Measurements from ENCODE around the gene NUP54. TPM values are rescaled to one million over a fixed set of nuclear protein-coding genes. Genes with fewer than 3 reads are reported as not detected.

The NUP54 gene
- total RNA-seq, 6 experiments from 2014 or later, result 13.3 to 18.9 (median 14.4) TPM

- TF ChIP-seq CTCF (IDR thresholded peaks at IDR 0.05), result no peak
- no peak for TF ChIP-seq POLR2A (IDR thresholded peaks at IDR 0.05)
- Histone ChIP-seq H3K27ac (no peak within 1 kb of the TSS), H3K36me3 (no peaks in the 10 kb centered on the region), H3K4me3 (no peak within 1 kb of the TSS), H3K9me3 (no peaks in the 10 kb centered on the region), H3K4me1 (no peaks in the 10 kb centered on the region), H3K27me3 (no peaks in the 10 kb centered on the region)
- intact Hi-C loops (cut with DNase I), result no loop called here
- DNase-seq, result no peak
- 50% methylated on average over 1 of the region's 1 CpG for WGBS (ENCODE audit: insufficient coverage, low coverage, low lambda C conversion rate, missing lambda C conversion rate)
- ATAC-seq, result no peak
Observed at GRCh38 chr4:76074468-76074867, 73.7 kb downstream of the NUP54 start, which contains the start of gene ART3. Gene ART3, plus strand, starts transcription at chr4:76074709. Its CDS starts 1,181 bp downstream, at chr4:76075890.

GRCh38 chr4:76072760-76073159 lies 75.4 kb downstream of the NUP54 start:
- no peaks in the 10 kb centered on the region for H3K27me3 ChIP-seq
- ATAC-seq (no peak), DNase-seq (no peak)
- no peaks in the 10 kb centered on the region for H3K36me3 ChIP-seq
- no peak overlapping the region for H3K27ac ChIP-seq
- intact Hi-C loops (cut with DNase I), result no loop called here
- H3K4me3 ChIP-seq, result no peak overlapping the region
- H3K4me1 ChIP-seq, result no peaks in the 10 kb centered on the region
- H3K9me3 ChIP-seq, result no peaks in the 10 kb centered on the region
- TF ChIP-seq CTCF (IDR thresholded peaks at IDR 0.05) (no peak), POLR2A (IDR thresholded peaks at IDR 0.05) (no peak)
- 71% methylated on average over 4 of the region's 4 CpGs for WGBS (ENCODE audit: insufficient coverage, low coverage, low lambda C conversion rate, missing lambda C conversion rate)

GRCh38 chr4:76067652-76068286 lies 80.4 kb downstream of the NUP54 start:
- Histone ChIP-seq H3K36me3 (no peaks in the 10 kb centered on the region), H3K27ac (no peak overlapping the region), H3K4me3 (no peak overlapping the region), H3K27me3 (no peaks in the 10 kb centered on the region), H3K4me1 (no peaks in the 10 kb centered on the region), H3K9me3 (no peaks in the 10 kb centered on the region)
- ATAC-seq, result peak; percentile 96 to 98 (median 97)
- intact Hi-C loops (cut with DNase I), result loop anchor here (5.0 to 10.0 kb wide), 2 partner anchors 65 to 73 kb away; partner anchors contain the start of gene SDAD1 (in 1 of the 2)
- peak; percentile 81 to 94 (median 90) for TF ChIP-seq CTCF (IDR thresholded peaks at IDR 0.05)
- no peak for TF ChIP-seq POLR2A (IDR thresholded peaks at IDR 0.05)
- WGBS (ENCODE audit: insufficient coverage, low coverage, low lambda C conversion rate, missing lambda C conversion rate), result 0% methylated on average over 2 of the region's 2 CpGs
- peak in 2 of 3 donors; percentile 51 to 71 for DNase-seq

GRCh38 chr4:76066546-76066945 lies 81.7 kb downstream of the NUP54 start:
- H3K27me3 ChIP-seq, result no peaks in the 10 kb centered on the region
- intact Hi-C loops (cut with DNase I), result loop anchor here (5.0 to 10.0 kb wide), 2 partner anchors 64 to 72 kb away; partner anchors contain the start of gene SDAD1 (in 1 of the 2)
- no peaks in the 10 kb centered on the region for H3K9me3 ChIP-seq
- no peak for DNase-seq
- no peak overlapping the region for H3K4me3 ChIP-seq
- H3K4me1 ChIP-seq, result no peaks in the 10 kb centered on the region
- H3K36me3 ChIP-seq, result no peaks in the 10 kb centered on the region
- no peak for TF ChIP-seq POLR2A (IDR thresholded peaks at IDR 0.05)
- no peak for TF ChIP-seq CTCF (IDR thresholded peaks at IDR 0.05)
- no peak overlapping the region for H3K27ac ChIP-seq
- peak in 1 of 4 donors; percentile 38 for ATAC-seq
- WGBS (ENCODE audit: insufficient coverage, low coverage, low lambda C conversion rate, missing lambda C conversion rate), result no CpG with 5 or more reads among the region's 3 CpGs

Other genes starting within 250 kb of the NUP54 start
- gene PPEF2, start 245.9 kb downstream of the NUP54 start, total RNA-seq, result not detected
- 10 to 100 TPM; 24.2 to 80.7 (median 41.9) TPM for gene NAAA, start 207.4 kb downstream of the NUP54 start, total RNA-seq
- gene SDAD1, start 157.5 kb downstream of the NUP54 start, total RNA-seq, result 10 to 100 TPM; 11.6 to 21.3 (median 17.2) TPM
- gene CXCL9, start 140.9 kb downstream of the NUP54 start, total RNA-seq, result 1 to 10 TPM in 4 of 6 experiments, under 1 TPM in 1, not detected in 1; 0.73 to 3.6 (median 2.6) TPM
- 1 to 10 TPM in 4 of 6 experiments, under 1 TPM in 1, not detected in 1; 0.42 to 7.0 (median 5.4) TPM for gene CXCL10, start 124.9 kb downstream of the NUP54 start, total RNA-seq
- under 1 TPM in 2 of 6 experiments, not detected in 4; 0.20 to 0.35 TPM for gene CXCL11, start 112.3 kb downstream of the NUP54 start, total RNA-seq
- not detected for gene ART3, start 73.7 kb downstream of the NUP54 start, total RNA-seq
- 100 to 1,000 TPM; 102 to 133 (median 125) TPM for gene SCARB2, start 65.4 kb upstream of the NUP54 start, total RNA-seq
- gene FAM47E, start 103.3 kb upstream of the NUP54 start, total RNA-seq, result 1 to 10 TPM; 1.2 to 5.0 (median 2.9) TPM
- 10 to 100 TPM; 16.3 to 53.5 (median 37.6) TPM for gene STBD1, start 158.3 kb upstream of the NUP54 start, total RNA-seq